Astrocyte of the hippocampus (primary cell): ENCODE measurements around the gene RNF5.
"Not testable (repeated sequence)": the region's sequence is repeated elsewhere in the genome, so short reads cannot be mapped to it uniquely, and the experiment has no call there.

ENCODE experiments used
- DNase-seq: peaks from one replicate; pipeline ENCODE4 v3.0.0; 2011; ENCODE audit warnings: low read depth, low spot score

Gene RNF5, protein sequence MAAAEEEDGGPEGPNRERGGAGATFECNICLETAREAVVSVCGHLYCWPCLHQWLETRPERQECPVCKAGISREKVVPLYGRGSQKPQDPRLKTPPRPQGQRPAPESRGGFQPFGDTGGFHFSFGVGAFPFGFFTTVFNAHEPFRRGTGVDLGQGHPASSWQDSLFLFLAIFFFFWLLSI

DNA sequence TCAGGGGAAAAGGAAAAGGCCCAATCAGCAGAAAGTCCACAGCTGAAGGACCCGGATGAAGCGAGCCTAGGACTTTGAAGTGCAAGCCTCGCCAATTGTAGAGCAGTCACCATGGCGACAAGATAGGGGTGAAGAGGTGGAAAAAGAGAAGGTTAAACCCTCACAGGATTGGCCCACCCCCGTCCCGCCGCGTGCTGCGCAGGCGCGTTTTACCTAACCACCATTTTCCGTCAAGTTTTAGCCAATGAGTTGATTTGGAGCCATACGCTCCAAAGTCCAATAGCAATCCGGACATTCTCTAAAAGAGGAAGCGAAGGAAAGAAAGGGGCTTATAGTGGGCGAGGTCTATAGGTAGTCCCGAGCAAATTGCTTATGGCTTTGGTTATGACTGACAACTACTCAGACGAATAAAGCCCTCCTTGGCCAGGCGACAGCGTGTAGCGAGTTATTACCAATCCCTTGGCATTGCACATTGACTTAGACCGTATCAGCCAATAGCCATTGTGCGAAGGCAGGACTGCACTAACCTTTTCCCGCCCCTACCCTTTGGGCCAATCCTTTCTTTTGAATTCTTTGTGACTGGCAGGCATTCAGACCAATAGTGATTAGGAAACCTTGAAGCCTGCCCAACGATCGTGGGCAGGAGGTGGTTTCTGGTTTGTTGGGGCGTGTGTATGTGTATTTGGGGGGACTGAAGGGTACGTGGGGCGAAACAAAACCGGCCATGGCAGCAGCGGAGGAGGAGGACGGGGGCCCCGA is at the start of gene RNF5:
Gene RNF5, plus strand, starts transcription at position 618 of the 759 bp plus-strand sequence. Its CDS starts 107 bp downstream, at position 725.
- DNase-seq, result peak; percentile 100

DNA sequence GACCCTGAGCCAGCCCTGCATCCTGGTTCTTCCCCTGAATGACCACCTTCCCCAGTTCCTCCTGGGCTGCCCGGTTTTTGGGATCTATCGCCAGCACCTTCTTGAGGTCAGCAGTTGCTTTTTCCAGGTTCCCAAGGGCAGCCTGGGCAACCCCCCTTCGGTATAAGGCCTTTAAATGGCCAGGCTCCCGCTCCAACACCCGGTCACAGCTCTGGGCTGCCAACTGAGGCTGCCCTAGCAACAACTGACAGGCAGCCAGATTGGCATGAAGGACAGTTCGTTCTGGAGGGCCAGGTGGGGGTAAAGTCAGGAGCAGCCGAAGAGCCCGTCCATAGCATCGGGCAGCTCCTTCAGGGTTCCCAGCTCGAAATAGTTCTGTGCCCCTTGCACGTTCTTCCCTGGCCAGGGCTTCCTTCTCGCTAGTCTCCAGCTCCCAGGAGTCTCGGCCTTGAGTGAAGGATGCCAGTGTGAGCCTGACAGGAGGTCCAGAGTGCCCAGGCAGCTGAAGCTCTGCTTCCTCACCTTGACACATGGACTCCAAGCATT is 49.4 kb upstream of the RNF5 start:
- no peak for DNase-seq

DNA sequence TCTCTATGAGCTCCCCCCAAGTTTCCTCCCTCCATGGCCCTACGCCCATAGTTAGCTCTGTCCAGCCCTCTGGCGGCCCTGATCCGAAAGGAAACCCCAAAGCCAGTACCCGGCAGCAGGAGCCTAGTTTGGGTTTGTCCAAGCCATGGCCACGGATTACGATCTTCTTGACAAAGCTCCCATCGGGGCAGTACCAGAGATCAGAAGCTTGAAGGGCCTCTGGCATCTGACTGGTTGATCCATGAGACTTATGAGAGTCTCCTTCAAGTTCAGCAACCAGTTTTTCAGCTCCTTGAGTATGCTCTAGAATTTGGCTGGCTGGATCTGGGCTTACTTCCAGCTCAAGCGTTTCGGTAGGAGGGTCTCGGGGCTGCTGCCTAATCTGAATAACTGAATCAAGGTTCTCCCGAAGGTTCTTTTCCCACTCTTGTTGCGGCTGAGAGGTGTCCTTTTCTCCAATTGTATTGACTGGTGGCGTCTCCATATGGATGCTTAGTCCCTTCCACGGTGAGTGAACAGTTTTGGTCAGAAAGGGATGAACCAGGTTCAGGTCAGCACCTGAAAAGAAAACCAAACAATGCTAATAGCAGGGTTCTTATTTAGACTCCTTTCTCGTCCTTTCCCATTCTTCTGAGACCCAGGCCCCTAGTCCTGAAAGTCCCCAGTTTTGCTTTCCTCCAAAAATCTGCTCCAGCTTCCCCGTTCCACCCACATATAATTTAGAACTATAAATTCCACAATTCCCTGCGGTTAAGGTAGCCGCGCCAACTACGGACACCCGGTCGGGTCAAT is 48.7 kb upstream of the RNF5 start:
- no peak for DNase-seq

DNA sequence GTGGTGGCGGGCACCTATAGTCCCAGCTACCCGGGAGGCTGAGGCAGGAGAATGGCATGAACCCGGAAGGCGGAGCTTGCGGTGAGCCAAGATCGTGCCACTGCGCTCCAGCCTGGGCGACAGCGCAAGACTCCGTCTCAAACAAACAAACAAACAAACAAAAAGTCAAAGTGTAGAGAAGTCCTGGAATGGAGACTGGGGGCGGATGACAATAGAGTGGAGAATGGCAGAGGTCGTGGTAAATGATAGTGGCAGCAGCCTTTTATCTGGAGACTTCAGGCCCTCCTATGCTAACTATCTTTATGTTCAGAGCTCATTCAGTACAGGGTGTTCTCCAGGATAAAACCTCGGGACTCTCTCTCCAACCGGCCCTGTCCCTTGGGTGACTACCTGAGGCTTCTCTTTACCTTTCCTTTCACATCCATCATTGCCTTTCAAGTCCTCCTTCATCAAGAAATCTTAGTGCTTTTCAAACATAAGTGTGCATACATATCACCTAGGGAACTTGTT is 46.7 kb upstream of the RNF5 start:
- DNase-seq, result no peak

DNA sequence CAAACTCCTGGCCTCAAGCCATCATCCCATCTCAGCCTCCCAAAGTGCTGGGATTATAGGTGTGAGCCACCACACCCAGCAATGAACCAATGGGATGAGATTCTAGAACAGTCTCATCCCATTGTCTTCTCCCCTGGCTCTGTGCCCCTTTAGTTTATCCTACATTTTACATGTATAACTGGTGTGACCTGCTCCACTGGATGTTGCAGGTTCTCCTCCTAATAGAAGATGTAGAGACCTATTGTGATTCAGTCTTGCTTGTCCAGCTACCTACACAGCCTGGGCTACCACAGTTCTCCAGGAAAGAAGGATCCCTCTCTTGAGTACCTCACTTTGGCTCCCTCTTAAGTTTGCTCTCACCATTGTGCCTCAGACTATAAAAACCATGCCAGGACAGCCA is 46.1 kb upstream of the RNF5 start:
- no peak for DNase-seq

DNA sequence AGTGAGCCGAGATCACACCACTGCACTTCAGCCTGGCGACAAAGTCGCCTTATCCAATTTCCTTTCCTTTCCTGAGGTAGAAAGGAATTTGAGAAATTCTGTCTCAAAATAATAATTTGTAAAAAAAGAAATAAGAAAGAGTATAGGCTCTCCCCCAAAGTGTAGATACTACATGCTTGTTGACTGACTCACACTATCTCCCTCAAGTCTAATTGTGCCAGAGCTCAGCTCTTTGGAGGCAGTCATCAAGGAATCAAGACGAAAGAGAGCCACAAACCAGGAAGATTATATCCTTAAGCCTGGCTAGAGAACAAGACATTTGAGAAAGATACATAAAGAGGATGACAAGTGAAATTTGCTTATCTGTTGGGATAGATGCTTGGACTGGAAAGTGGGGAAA is 44.4 kb upstream of the RNF5 start:
- no peak for DNase-seq

DNA sequence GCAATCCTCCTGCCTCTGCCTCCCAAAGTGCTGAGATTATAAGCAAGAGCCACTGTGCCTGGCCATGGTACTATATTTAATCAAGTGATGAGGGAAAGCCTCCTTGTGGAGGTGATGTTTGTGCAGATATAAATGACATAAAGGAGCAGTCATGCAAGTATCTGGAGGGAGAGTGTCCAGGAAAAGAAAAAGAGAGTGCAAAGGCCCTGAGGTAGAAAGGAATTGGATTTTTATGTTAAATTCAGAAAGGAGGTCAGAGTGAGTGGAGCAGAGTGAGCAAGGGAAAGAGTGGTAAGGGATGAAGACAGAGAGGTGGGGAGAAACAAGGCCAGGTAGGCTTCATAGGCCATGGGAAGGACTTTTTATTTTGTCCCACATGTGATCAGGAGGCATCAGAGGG is 40.8 kb upstream of the RNF5 start:
- no peak for DNase-seq

DNA sequence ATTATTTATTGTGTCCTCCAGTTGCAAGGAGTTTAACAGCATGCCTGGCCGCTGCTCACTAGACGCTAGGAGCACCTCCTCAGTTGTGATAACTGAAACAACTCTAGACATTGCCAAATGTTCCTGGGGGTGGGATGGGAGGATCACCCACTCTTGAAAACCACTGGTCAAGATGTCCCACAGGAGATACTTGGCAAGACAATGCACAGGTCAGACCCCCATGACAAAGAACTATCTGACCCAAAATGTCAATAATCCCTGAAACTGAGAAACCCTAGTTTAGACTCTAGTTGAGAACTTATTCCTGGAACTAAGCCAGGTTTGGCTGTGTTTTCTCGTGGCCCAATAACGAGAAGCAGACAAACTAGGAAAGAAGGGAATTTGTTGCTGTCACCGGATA is 38.6 kb upstream of the RNF5 start:
- DNase-seq, result no peak

DNA sequence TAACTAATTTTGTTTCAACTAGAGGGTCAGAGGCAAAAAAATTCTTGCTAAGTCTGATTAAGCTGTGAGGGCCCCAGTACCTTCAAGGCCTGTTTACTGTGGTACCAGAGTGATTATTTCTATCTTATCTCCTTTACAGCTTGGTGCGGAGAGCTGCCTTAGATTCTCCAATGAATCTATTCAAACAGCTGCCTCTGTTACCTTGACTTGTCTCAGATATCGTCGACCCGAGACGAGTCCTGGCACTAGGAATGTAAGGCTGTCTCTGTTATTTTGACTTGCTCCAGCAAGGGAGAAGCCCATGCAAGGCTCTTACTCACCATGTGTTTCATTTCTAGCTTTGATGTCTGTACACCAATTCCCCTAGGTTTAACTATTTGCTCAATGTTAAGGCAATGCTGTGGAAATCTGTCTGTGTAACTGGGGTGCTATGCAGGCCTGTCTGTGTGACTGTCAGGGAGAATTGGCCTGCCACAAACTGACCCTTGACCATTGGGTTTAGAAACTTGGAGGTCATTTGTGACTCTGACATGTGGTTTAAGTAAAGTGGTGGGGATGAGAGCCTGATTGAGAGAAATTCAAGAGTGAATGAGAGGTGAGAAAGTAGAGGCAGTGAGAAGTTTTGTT is 37.7 kb upstream of the RNF5 start:
- no peak for DNase-seq

DNA sequence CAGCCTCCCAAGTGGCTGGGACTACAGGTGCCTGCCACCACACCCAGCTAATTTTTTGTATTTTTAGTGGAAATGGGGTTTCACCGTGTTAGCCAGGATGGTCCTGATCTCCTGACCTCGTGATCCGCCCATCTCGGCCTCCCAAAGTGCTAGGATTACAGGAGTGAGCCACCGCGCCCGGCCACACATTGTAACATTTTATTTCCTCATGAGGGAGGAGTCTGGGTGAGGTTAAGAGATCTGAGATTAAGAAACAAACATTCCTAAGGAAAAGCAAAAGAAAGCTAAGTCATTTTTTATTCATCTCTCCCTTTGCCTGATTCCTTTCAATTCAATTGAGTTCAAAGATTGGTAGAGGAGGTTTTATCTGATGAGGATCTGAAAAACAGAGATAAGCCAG is 34.0 kb upstream of the RNF5 start:
- DNase-seq, result not testable (repeated sequence)

DNA sequence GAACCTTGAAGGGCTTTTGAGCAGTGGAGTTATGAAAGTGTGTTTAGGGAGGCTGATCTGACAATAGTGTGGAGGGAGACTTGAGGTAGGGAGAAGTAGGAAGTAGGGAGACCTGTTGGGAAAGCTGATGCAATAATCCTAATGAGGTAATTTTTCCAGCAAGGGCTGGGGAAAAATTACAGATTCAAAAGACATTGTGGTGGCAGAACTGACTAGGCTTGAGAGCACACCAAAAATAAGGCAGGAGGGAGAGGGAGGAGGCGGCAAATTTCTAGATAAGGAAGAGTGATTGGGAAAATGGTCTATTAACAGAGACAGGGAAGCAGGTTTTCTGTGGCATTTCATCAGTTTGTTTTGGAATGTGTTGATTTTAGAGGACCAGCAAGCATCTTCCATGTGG is 31.9 kb upstream of the RNF5 start:
- DNase-seq, result no peak

DNA sequence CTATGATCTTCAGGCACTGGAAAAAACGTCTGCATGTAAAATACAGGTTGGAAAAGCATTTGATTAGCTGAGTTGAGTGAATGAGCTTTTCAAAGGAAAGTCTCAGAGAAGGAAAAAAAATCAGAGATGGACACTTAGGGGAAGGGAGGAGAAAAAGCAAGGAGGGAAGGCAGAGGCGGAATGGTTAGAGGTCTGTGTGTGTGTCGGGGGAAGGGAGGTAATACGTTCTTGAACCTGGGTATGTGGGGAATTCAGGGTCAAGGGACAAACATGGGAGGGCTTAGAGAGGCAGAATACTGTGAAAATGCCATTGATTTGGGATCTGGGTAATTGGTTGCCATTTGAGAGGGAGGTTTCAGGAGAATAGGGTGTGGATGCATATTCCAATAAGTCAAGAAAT is 31.5 kb upstream of the RNF5 start:
- DNase-seq, result no peak

DNA sequence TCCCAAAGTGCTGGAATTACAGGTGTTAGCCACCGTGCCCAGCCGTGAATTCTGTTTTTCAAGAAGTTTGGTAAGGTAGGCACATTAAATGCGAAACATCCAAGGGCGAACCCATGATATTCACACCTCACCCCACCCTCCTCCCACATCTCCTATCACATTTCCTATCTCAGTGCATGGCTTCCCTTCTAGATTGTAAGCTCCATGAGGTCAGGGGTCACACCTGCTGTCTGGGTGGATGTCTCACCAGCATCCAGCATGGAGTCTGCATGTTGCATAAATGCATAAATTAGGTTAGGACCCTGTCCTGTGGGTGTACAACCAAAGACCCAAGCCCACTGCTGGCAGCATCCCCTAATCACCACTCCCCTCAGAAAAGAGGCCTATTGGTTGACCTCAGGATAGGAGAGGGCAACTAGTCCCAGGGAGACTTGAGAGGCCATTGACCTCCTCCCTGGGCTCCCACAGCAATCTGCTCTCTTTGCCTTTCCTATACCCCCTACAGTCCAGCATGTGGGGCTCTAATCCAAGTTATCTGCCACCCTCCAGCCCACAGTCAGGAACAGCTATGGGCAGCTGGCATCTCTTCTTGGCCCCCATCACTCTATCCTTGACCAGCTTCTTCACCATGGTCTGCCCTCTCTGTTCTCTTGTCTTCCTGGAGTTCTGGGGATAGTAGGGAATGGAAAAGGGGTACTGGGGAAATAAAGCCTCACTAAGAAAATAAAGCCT is 30.6 kb upstream of the RNF5 start:
- DNase-seq, result no peak

DNA sequence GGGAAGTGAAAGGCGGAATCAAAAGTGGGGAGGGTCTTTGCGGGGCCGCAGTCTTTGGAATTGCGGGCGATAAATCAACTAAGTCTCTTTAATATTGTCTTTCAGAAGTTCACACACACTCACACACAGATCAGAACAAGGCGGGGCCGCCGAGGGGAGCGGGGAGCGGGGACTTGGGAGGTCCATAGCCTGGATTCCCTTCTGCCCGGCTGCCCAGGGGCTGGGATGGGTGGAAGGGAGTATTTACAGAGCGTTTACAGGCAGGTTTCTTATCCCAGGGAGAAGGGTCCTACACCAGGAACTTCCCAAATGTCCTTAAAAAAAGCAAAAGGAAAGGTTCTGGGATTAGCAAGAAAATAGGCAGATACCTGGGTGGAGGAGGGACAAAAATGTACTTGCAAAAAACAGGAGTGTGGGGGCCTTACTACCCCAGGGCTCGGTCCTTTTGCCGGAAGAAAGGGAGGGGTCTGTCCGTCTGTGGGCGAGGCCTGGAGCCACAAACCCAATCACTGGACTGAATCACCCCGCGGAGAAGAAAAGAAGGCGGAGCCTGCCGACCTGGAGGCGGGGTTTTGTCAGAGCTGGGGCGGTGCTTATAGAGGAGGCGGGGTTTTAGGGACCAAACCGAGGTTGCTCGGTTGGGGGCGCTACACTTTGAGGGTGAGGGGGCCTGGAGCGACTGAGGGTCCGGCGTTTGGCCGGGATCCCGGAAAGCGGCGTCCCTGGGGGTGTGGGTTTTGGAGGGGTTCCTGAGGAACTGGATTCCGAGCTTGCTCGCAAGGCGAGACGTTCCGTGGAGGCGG is 29.7 kb upstream of the RNF5 start:
- peak; percentile 75 for DNase-seq

DNA sequence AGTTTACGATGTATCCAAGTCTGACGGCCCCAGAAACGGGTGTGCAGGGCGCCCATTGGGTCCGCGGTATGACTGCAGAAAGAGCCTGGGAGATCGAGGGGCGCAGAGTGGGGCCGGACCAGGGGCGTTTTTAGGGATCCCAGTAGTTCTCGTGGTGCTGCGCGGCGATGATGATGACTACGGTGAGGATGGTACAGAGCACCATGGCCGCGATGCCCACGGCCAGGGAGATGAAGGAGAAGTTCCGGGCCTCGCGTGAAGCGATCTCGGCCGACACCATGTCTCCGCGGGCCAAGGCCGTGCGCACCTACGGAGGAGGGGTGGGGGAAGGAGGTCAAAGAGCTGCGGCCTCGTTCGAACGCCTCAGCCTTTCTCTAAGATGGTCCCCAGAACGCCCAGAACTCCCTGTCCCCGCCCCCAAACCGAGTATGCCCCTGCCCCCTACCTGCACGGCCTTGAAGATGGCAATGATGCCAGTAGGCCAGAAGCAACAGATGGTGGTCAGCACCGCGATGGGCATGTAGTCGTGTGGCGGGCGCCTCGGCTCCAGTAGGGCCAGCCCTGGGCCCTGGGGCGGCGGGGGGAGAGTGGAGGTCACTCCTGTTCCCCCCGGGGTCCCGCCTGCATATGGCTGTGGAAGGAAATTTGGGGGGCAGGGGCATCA is 29.0 kb upstream of the RNF5 start:
- DNase-seq, result no peak

DNA sequence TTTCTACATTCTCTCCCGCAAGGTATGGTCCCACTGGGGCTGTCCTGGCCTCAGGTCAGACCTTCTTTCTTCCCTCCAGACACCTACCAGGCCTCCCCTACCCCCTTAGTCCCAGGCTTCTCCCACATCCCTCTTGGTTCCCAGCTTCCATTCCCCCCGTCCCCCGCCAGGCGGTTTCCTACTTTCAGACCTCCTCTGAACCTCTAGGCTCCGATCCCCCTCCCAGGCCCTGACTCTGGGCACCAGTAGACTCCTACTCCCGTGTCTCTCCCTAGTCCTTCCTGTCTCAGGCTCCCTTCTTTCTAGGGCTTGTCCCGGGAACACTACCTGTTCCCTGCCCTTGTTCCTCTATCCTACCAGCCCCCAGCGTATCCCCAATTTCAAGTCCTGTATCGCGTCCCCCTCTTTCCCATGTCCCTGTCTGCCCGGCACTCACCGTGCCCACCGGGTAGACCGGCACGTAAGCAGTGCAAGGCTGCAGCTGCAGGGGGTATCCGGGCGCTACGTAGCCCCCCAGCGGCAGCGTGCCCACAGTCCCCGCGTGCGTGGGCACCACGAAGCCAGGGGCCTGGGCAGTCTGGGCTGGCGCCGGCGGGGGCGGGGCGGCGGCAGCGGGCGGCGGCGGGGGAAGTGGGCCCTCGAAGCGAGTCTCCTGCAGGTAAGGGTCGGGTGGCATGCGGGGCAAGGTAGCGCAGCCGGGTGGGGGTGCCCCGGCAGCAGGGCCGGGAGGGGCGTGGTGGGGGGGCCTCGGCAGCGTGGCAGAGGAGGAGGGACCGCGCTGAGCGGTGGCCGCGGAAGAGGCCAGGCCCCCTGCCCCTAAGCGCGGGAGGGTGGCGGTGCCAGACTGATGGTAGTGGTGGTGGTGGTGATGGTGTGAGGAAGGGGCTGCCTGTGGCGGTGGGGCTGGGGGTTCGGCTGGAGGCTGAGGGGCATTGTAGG is 28.0 kb upstream of the RNF5 start:
- DNase-seq, result no peak

DNA sequence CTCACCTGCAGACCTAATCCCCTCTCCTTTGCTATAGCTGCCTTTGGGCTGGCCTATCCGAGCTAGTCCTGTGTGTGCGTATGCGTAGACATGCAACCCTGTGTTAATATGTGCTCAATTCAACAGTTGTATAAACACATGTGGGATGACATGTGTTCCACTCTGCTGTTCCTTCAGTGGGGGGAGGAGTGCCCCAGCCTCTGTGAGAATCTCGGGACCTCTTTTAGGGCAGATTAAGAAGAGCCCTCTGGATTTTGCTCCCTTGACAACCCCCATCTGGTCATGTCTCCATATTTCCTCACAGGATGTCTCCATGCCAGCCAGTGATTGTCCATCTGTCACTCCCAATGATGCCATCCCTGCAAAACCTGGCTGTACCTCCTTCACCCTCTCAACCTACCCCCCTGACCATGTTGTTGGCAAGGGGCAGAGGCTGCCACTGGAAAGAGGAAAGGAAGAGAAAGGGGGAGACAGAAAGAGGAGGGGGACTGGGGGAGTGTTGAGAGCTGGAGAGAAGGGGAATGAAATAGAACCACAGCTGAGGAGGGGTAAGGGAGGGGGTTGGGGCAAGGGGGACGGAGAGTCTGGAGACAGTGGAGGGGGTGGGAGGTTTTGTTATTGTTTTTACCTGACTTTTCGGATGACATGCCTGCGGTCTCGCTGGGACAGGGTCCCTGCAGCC is 26.9 kb upstream of the RNF5 start:
- DNase-seq, result no peak
